Measurements from ENCODE around the gene ITPKB. TPM values are rescaled to one million over a fixed set of nuclear protein-coding genes. Genes with fewer than 3 reads are reported as not detected.

ITPKB gene
- polyA plus RNA-seq, 1 experiment = 2.8 TPM

GRCh38 chr1:226708342-226708780 lies 30.7 kb downstream of the ITPKB start:
- POLR2A ChIA-PET = interaction anchor here (0.5 kb wide), 1 partner anchor 19 kb away, joined by 4 read pairs; no protein-coding TSS in a partner anchor

GRCh38 chr1:226706684-226707083 lies 32.4 kb downstream of the ITPKB start:
- Histone ChIP-seq H3K27ac (ENCODE audit: low read depth, low read length) (no peak overlapping the region), H3K27me3 (ENCODE audit: control insufficient read depth, insufficient read depth, low read length) (no peaks in the 10 kb centered on the region), H3K9me3 (ENCODE audit: control insufficient read depth, insufficient read depth, low read length) (no peaks in the 10 kb centered on the region), H3K4me3 (ENCODE audit: low read depth, low read length) (no peak overlapping the region)
- POLR2A ChIA-PET = no interaction called here
- no peak for TF ChIP-seq CTCF (IDR thresholded peaks at IDR 0.05; ENCODE audit: low read depth, low read length)
- CTCF ChIA-PET = no interaction called here
- DNase-seq (ENCODE audit: low read depth, low spot score) = no peak

More at GRCh38 chr1:226708342-226708780, 30.7 kb downstream of the ITPKB start:
- Histone ChIP-seq H3K27ac (ENCODE audit: low read depth, low read length) (peak overlapping the region; percentile 57), H3K4me3 (ENCODE audit: low read depth, low read length) (no peak overlapping the region), H3K9me3 (ENCODE audit: control insufficient read depth, insufficient read depth, low read length) (no peaks in the 10 kb centered on the region), H3K27me3 (ENCODE audit: control insufficient read depth, insufficient read depth, low read length) (no peaks in the 10 kb centered on the region)
- CTCF ChIA-PET = interaction anchor here (1.0 to 1.1 kb wide), 2 partner anchors 73 to 108 kb away, joined by 3 read pairs; no protein-coding TSS in a partner anchor
- no peak for TF ChIP-seq CTCF (IDR thresholded peaks at IDR 0.05; ENCODE audit: low read depth, low read length)
- peak; percentile 51 for DNase-seq (ENCODE audit: low read depth, low spot score)

- Histone ChIP-seq H3K9me3 (ENCODE audit: control insufficient read depth, insufficient read depth, low read length) (0 out of 2 replicates have a peak, but pooled peaks cover 4% of the 10 kb centered on the region), H3K27ac (ENCODE audit: low read depth, low read length) (no peak overlapping the region), H3K4me3 (ENCODE audit: low read depth, low read length) (no peak overlapping the region), H3K27me3 (ENCODE audit: control insufficient read depth, insufficient read depth, low read length) (no peaks in the 10 kb centered on the region)
- ChIA-PET CTCF (interaction anchor here (0.7 to 2.4 kb wide), 2 partner anchors 78 to 96 kb away, joined by 3 to 7 read pairs; no protein-coding TSS in a partner anchor), POLR2A (interaction anchor here (0.5 kb wide), 1 partner anchor 234 kb away, joined by 3 read pairs; no protein-coding TSS in a partner anchor)
- no peak for TF ChIP-seq CTCF (IDR thresholded peaks at IDR 0.05; ENCODE audit: low read depth, low read length)
- no peak for DNase-seq (ENCODE audit: low read depth, low spot score)
Measured at GRCh38 chr1:226704169-226704937, 34.7 kb downstream of the ITPKB start.

- CTCF ChIA-PET = interaction anchor here (0.6 to 2.4 kb wide), 6 partner anchors 9 to 179 kb away, joined by 3 to 7 read pairs (median 4); no protein-coding TSS in a partner anchor
Measured at GRCh38 chr1:226702957-226703831, 35.9 kb downstream of the ITPKB start.

More at GRCh38 chr1:226702957-226703831, 35.9 kb downstream of the ITPKB start:
- DNase-seq (ENCODE audit: low read depth, low spot score) = peak; percentile 80
- Histone ChIP-seq H3K4me3 (ENCODE audit: low read depth, low read length) (peak overlapping the region; percentile 64), H3K27me3 (ENCODE audit: control insufficient read depth, insufficient read depth, low read length) (peaks cover 4% of the 10 kb centered on the region), H3K9me3 (ENCODE audit: control insufficient read depth, insufficient read depth, low read length) (0 out of 2 replicates have a peak, but pooled peaks cover 4% of the 10 kb centered on the region), H3K27ac (ENCODE audit: low read depth, low read length) (peak overlapping the region; percentile 98)
- POLR2A ChIA-PET = interaction anchor here (0.6 to 1.2 kb wide), 5 partner anchors 39 to 737 kb away, joined by 3 to 8 read pairs (median 5); no protein-coding TSS in a partner anchor
- no peak for TF ChIP-seq CTCF (IDR thresholded peaks at IDR 0.05; ENCODE audit: low read depth, low read length)
